Lower leg skin (tissue), 4 donors: ENCODE data around the gene CRYM. TPM values are rescaled to one million over a fixed set of nuclear protein-coding genes. Genes with fewer than 3 reads are reported as not detected.

Experiments
- DNase-seq, 2 donors: peaks; one replicate each; pipeline ENCODE4 v3.0.0-alpha.2; 2019; ENCODE audit warnings: low spot score in 2 of 2
- H3K4me3 ChIP-seq: fragments of 200-600 bp; sonication (generic); 2 replicates; pipeline ENCODE4 v1.5.1; 2017; ENCODE audit warnings: mild to moderate bottlenecking, low read depth; ENCODE audit not compliant: poor library complexity, severe bottlenecking
- CTCF ChIP-seq, 3 donors: fragments of 450-650 bp; IDR thresholded peaks; one replicate each; pipeline ENCODE4 v1.5.1; 2016; ENCODE audit warnings: antibody characterized with exemption in 3 of 3, mild to moderate bottlenecking in 3 of 3, moderate library complexity in 2 of 3
- POLR2A ChIP-seq, 2 donors: fragments of 450-650 bp; IDR thresholded peaks; one replicate each; pipeline ENCODE4 v1.6.1; 2016 to 2017; ENCODE audit warnings: antibody characterized with exemption in 2 of 2, mild to moderate bottlenecking in 1 of 2, moderate library complexity in 1 of 2
- WGBS, 2 donors: methylation state at CpG; one replicate each; pipeline ENCODE4 v1.1.5; 2018; 5-methylcytosine and 5-hydroxymethylcytosine counted together
- intact Hi-C: fragments of 100-400 bp; cut with DNase I; formaldehyde crosslinking; loops from one replicate; pipeline ENCODE4 v1.15.0; 2023; ENCODE audit warnings: low total_unique reads
- total RNA-seq, 4 donors: library from RNA; depleted of rRNA; stranded (reverse); fragments of >200 nt; gene quantifications; one replicate each; pipeline ENCODE4 v1.1.0, GENCODE V29; 2016

The CRYM gene
- total RNA-seq, 4 donors from 2014 or later = 1.5 to 2.8 (median 2.2) TPM

GRCh38 chr16:21244518-21245215 lies 33.4 kb downstream of the CRYM start:
- WGBS, 2 donors = 49 to 55% methylated on average over 7 of the region's 7 CpGs
- no peak overlapping the region for H3K4me3 ChIP-seq
- DNase-seq = no peak
- TF ChIP-seq CTCF (IDR thresholded peaks at IDR 0.05) = no peak
- TF ChIP-seq POLR2A (IDR thresholded peaks at IDR 0.05) = no peak
- intact Hi-C loops = no loop called here

DNA sequence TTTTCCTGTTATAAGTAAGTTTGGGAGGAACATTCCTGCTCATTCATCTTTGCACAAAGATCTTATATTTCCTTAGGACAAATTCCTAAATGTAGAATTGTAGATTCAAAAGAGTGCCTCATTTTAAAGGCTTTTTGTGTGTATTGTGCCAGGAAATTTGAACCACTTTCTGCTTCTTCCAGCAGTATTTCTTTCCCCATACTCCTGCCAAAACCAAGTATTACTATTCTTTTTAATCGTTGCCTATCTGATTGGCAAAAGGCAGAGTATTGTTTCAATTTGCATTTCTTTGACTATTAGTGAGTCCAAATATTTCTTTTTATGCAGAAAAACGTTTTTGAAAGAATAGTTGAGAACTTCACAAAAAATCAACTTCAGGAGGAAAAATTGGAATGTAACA lies 35.3 kb downstream of the CRYM start:
- H3K4me3 ChIP-seq = no peak overlapping the region
- intact Hi-C loops = no loop called here
- TF ChIP-seq POLR2A (IDR thresholded peaks at IDR 0.05) (no peak), CTCF (IDR thresholded peaks at IDR 0.05) (no peak)
- no peak for DNase-seq
- WGBS, 2 donors = 10 to 11% methylated on average over 2 of the region's 2 CpGs

DNA sequence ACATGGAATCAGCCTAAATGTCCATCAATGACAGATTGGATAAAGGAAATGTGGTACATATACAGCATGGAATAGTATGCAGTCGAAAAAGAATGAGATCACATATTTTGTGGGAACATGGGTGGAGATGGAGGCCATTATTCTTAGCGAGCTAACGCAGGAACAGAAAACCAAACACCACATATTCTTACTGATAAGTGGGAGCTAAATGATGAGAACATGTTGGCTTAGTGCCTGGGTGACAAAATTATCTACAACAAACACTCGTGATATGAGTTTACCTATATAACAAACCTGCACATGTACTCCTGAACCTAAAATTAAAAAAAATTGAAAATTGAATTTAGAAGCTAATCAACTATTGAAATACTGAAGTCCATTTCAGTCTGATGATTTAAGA lies 38.4 kb downstream of the CRYM start:
- intact Hi-C loops = no loop called here
- no peak for TF ChIP-seq CTCF (IDR thresholded peaks at IDR 0.05)
- TF ChIP-seq POLR2A (IDR thresholded peaks at IDR 0.05) = no peak
- H3K4me3 ChIP-seq = no peak overlapping the region
- no peak for DNase-seq
- 80 to 86% methylated on average over 4 of the region's 4 CpGs for WGBS, 2 donors

- H3K4me3 ChIP-seq = no peak overlapping the region
- 87 to 88% methylated on average over 5 of the region's 5 CpGs for WGBS, 2 donors
- TF ChIP-seq POLR2A (IDR thresholded peaks at IDR 0.05) = no peak
- no peak for TF ChIP-seq CTCF (IDR thresholded peaks at IDR 0.05)
- intact Hi-C loops = no loop called here
- DNase-seq = no peak
Measured at GRCh38 chr16:21236831-21237230, 41.3 kb downstream of the CRYM start.

GRCh38 chr16:21235199-21235585 lies 42.9 kb downstream of the CRYM start:
- intact Hi-C loops = no loop called here
- H3K4me3 ChIP-seq = no peak overlapping the region
- no peak for DNase-seq
- TF ChIP-seq POLR2A (IDR thresholded peaks at IDR 0.05) = no peak
- TF ChIP-seq CTCF (IDR thresholded peaks at IDR 0.05) = no peak
- 88 to 89% methylated on average over 3 of the region's 3 CpGs for WGBS, 2 donors
